A549 (cell line): Measurements from ENCODE around the gene PATJ. TPM values are rescaled to one million over a fixed set of nuclear protein-coding genes. Genes with fewer than 3 reads are reported as not detected.

Experiments used
- ATAC-seq, 2 experiments: fragments of 200-7000 bp in 1 of 2; fragments of >200 bp in 1 of 2; cut with Nextera tagmentation in 1 of 2; cut with Tn5 transposase in 1 of 2; 3 replicates each; pipeline versions ENCODE4 v1.8.0 to v1.9.1; 2018 to 2020; ENCODE audit warnings: mild to moderate bottlenecking in 1 of 2, moderate library complexity in 1 of 2
- CTCF ChIA-PET: fragments of 300-600 bp; sonication (Branson Sonifier 250); formaldehyde crosslinking; extraction: SDS; loops from one replicate; lab custom pipeline; 2021; ENCODE audit warnings: antibody characterized with exemption, inconsistent platforms; lab: Yijun Ruan, JAX
- POLR2A ChIA-PET: fragments of 350-600 bp; formaldehyde crosslinking; extraction: SDS; loops from one replicate; lab custom pipeline; 2021; ENCODE audit warnings: antibody characterized with exemption, inconsistent platforms; lab: Yijun Ruan, JAX
- DNase-seq, 2 experiments: peaks; one replicate each; pipeline versions ENCODE4 v3.0.0 to v3.0.0-alpha.2; 2011 to 2016; ENCODE audit warnings: low read depth in 1 of 2, low spot score in 1 of 2
- FAIRE-seq: peaks from 2 replicates; lab custom pipeline; 2011; peaks lifted over from hg19 to GRCh38; lab: Jason Lieb, UNC
- H3K27ac ChIP-seq, 2 experiments: fragments of >200 bp; sonication (Bioruptor Twin); formaldehyde crosslinking; 3 replicates each; pipeline ENCODE4 v1.5.1; 2016 to 2017
- H3K4me1 ChIP-seq: fragments of >200 bp; sonication (Bioruptor Twin); formaldehyde crosslinking; 3 replicates; pipeline ENCODE4 v1.6.1; 2016
- H3K4me2 ChIP-seq: fragments of >200 bp; sonication (Bioruptor Twin); formaldehyde crosslinking; 3 replicates; pipeline ENCODE4 v1.6.1; 2016
- H3K4me3 ChIP-seq: fragments of >200 bp; sonication (Bioruptor Twin); formaldehyde crosslinking; 3 replicates; pipeline ENCODE4 v1.5.1; 2016
- H3K9me3 ChIP-seq: fragments of >200 bp; sonication (Bioruptor Twin); formaldehyde crosslinking; 3 replicates; pipeline ENCODE4 v1.6.1; 2016
- BHLHE40 ChIP-seq: IDR thresholded peaks from 2 replicates; pipeline ENCODE4 v1.6.1; 2012; ENCODE audit warnings: low read depth, low read length, inconsistent platforms
- CBX8 ChIP-seq: fragments of 200-600 bp; sonication (generic); IDR thresholded peaks from 2 replicates; pipeline ENCODE4 v1.6.1; 2016
- CEBPB ChIP-seq, 2 experiments: fragments of >200 bp in 1 of 2; sonication (Bioruptor Twin) in 1 of 2; formaldehyde crosslinking in 1 of 2; IDR thresholded peaks; 2 replicates each; pipeline ENCODE4 v1.6.1; 2012 to 2016
- CHD4 ChIP-seq: fragments of 200-600 bp; sonication (generic); IDR thresholded peaks from 2 replicates; pipeline ENCODE4 v1.6.1; 2016; ENCODE audit warnings: antibody characterized with exemption, mild to moderate bottlenecking, borderline replicate concordance
- CTCF ChIP-seq: fragments of >200 bp; sonication (Bioruptor Twin); formaldehyde crosslinking; IDR thresholded peaks from 3 replicates; pipeline ENCODE4 v1.5.1; 2016
- E2F6 ChIP-seq: IDR thresholded peaks from 2 replicates; pipeline ENCODE4 v1.6.1; 2012; ENCODE audit warnings: low read depth, borderline replicate concordance
- EHMT2 ChIP-seq: fragments of 200-600 bp; sonication (generic); IDR thresholded peaks from 2 replicates; pipeline ENCODE4 v1.6.1; 2016; ENCODE audit warnings: antibody characterized with exemption, low read depth, mild to moderate bottlenecking, moderate library complexity
- ELK1 ChIP-seq: fragments of 150-350 bp; IDR thresholded peaks from 2 replicates; pipeline ENCODE4 v1.6.1; 2014; ENCODE audit warnings: low read depth, mild to moderate bottlenecking, low read length
- ESRRA ChIP-seq: fragments of 150-350 bp; IDR thresholded peaks from 2 replicates; pipeline ENCODE4 v1.6.1; 2014; ENCODE audit warnings: mild to moderate bottlenecking, low read length, borderline replicate concordance
- FOSL2 ChIP-seq, 2 experiments: fragments of 450-650 bp in 1 of 2; fragments of >200 bp in 1 of 2; sonication (Bioruptor Twin) in 1 of 2; formaldehyde crosslinking; IDR thresholded peaks; 2 replicates each; pipeline versions ENCODE4 v1.5.0 to v1.6.1; 2016 to 2020; ENCODE audit warnings: mild to moderate bottlenecking in 1 of 2, moderate library complexity in 1 of 2
- HES2 ChIP-seq: fragments of >200 bp; sonication (Bioruptor Twin); formaldehyde crosslinking; IDR thresholded peaks from 2 replicates; pipeline ENCODE4 v1.6.1; 2016
- HEYL ChIP-seq: fragments of 250-450 bp; sonication (Bioruptor Pico); IDR thresholded peaks from 2 replicates; pipeline ENCODE4 v1.8.0; 2021; ENCODE audit warnings: mild to moderate bottlenecking, moderate library complexity
- HOXA7 ChIP-seq: fragments of 250-450 bp; sonication (Bioruptor Pico); IDR thresholded peaks from 2 replicates; pipeline ENCODE4 v1.5.0; 2020; ENCODE audit warnings: mild to moderate bottlenecking, moderate library complexity
- HOXB13 ChIP-seq: fragments of 250-450 bp; sonication (Bioruptor Pico); IDR thresholded peaks from 2 replicates; pipeline ENCODE4 v1.5.0; 2020; ENCODE audit warnings: low read depth, mild to moderate bottlenecking, moderate library complexity
- JUNB ChIP-seq: fragments of >200 bp; sonication (Bioruptor Twin); formaldehyde crosslinking; IDR thresholded peaks from 2 replicates; pipeline ENCODE4 v1.6.1; 2016
- KDM1A ChIP-seq: fragments of 200-600 bp; sonication (generic); IDR thresholded peaks from 2 replicates; pipeline ENCODE4 v1.6.1; 2016; ENCODE audit warnings: low read depth, mild to moderate bottlenecking
- MAZ ChIP-seq: fragments of 150-350 bp; IDR thresholded peaks from 2 replicates; pipeline ENCODE4 v1.6.1; 2014; ENCODE audit warnings: antibody characterized with exemption, low read depth, low read length, borderline replicate concordance
- NPAS2 ChIP-seq: fragments of 250-450 bp; sonication (Bioruptor Pico); IDR thresholded peaks from 2 replicates; pipeline ENCODE4 v1.8.0; 2022; ENCODE audit warnings: mild to moderate bottlenecking, moderate library complexity, borderline replicate concordance
- PHF8 ChIP-seq: fragments of 200-600 bp; sonication (generic); IDR thresholded peaks from 2 replicates; pipeline ENCODE4 v1.6.1; 2016; ENCODE audit warnings: low read depth, mild to moderate bottlenecking, antibody characterized with exemption, moderate library complexity, borderline replicate concordance
- POLR2A ChIP-seq: IDR thresholded peaks from 2 replicates; pipeline ENCODE4 v1.6.1; 2012; ENCODE audit warnings: mild to moderate bottlenecking, low read length
- RARB ChIP-seq: fragments of 250-450 bp; sonication (Bioruptor Pico); IDR thresholded peaks from 2 replicates; pipeline ENCODE4 v1.8.0; 2021; ENCODE audit warnings: mild to moderate bottlenecking, moderate library complexity
- RCOR1 ChIP-seq: fragments of 150-350 bp; IDR thresholded peaks from 2 replicates; pipeline ENCODE4 v1.6.1; 2014; ENCODE audit warnings: antibody characterized with exemption, low read length, low read depth
- RFX5 ChIP-seq: fragments of 450-650 bp; IDR thresholded peaks from 2 replicates; pipeline ENCODE4 v1.7.1; 2014; ENCODE audit warnings: antibody characterized with exemption, mild to moderate bottlenecking, moderate library complexity
- SMC3 ChIP-seq: fragments of >200 bp; sonication (Bioruptor Twin); formaldehyde crosslinking; IDR thresholded peaks from 3 replicates; pipeline ENCODE4 v1.6.1; 2018; ENCODE audit warnings: inconsistent platforms
- TFCP2L1 ChIP-seq: fragments of 250-450 bp; sonication (Bioruptor Pico); IDR thresholded peaks from 2 replicates; pipeline ENCODE4 v1.5.0; 2021; ENCODE audit warnings: mild to moderate bottlenecking
- TP53 ChIP-seq: fragments of 250-450 bp; sonication (Bioruptor Pico); IDR thresholded peaks from 2 replicates; pipeline ENCODE4 v1.5.0; 2021; ENCODE audit warnings: mild to moderate bottlenecking, moderate library complexity
- USF2 ChIP-seq: fragments of 450-650 bp; IDR thresholded peaks from 2 replicates; pipeline ENCODE4 v1.6.1; 2014; ENCODE audit warnings: antibody characterized with exemption
- ZSCAN20 ChIP-seq: fragments of 250-450 bp; sonication (Bioruptor Pico); IDR thresholded peaks from 2 replicates; pipeline ENCODE4 v1.8.0; 2022; ENCODE audit warnings: mild to moderate bottlenecking, moderate library complexity
- WGBS: methylation state at CpG from one replicate; pipeline ENCODE4 v1.1.6; 2017; ENCODE audit errors: missing lambda C conversion rate; 5-methylcytosine and 5-hydroxymethylcytosine counted together
- polyA plus RNA-seq, 4 experiments: library from polyadenylated mRNA; depleted of rRNA in 3 of 4; stranded (reverse); fragments of >200 nt; fragmentation: RNase III in 1 of 4; extraction: RNeasy Plus Mini Kit Qiagen cat#74134 plus additional on column Dnase treatment in 1 of 4; gene quantifications; 2 replicates in 3 of 4; 3 replicates in 1 of 4; pipeline ENCODE4 v1.2.3, GENCODE V29; 2011 to 2017

Gene PATJ
- polyA plus RNA-seq, 2 of the 4 experiments (the other 2 are of a cell fraction), result 6.0 to 14.7 TPM

GRCh38 chr1:62038594-62039284, 296.5 kb downstream of the PATJ start:
- FAIRE-seq (no peak), ATAC-seq (peak in 1 of 2 experiments; percentile 62; a peak in 3 of 6 replicates)
- CTCF ChIA-PET, result no interaction called here

GRCh38 chr1:62040450-62040849, 298.2 kb downstream of the PATJ start:
- no peak for FAIRE-seq

More at GRCh38 chr1:62038594-62039284, 296.5 kb downstream of the PATJ start:
- 73% methylated on average over 7 of the region's 7 CpGs for WGBS
- no peak for TF ChIP-seq JUNB
- TF ChIP-seq POLR2A, result no peak
- TF ChIP-seq USF2, result no peak
- TF ChIP-seq SMC3, result no peak
- TF ChIP-seq ESRRA, result no peak
- TF ChIP-seq E2F6, result no peak
- no peak for TF ChIP-seq CEBPB (IDR thresholded peaks at IDR 0.05)
- no peak for TF ChIP-seq HEYL (CRISPR knock-in tag)
- no peak for TF ChIP-seq NPAS2 (CRISPR knock-in tag)
- no peak for TF ChIP-seq EHMT2
- TF ChIP-seq HES2, result no peak
- TF ChIP-seq KDM1A, result no peak
- no peak for TF ChIP-seq ZSCAN20 (CRISPR knock-in tag)
- no peak for TF ChIP-seq FOSL2 (IDR thresholded peaks at IDR 0.05)
- TF ChIP-seq FOSL2 (CRISPR knock-in tag; IDR thresholded peaks at IDR 0.05), result no peak
- no peak for TF ChIP-seq HOXA7 (CRISPR knock-in tag)
- TF ChIP-seq CBX8, result no peak
- TF ChIP-seq PHF8, result no peak
- TF ChIP-seq MAZ, result no peak
- TF ChIP-seq RCOR1, result no peak
- peak; percentile 1 to 4 for DNase-seq
- POLR2A ChIA-PET, result no interaction called here
- Histone ChIP-seq H3K4me2 (no peak overlapping the region), H3K4me1 (no peaks in the 10 kb centered on the region), H3K27ac (no peak overlapping the region), H3K4me3 (no peak overlapping the region), H3K9me3 (no peaks in the 10 kb centered on the region)

More at GRCh38 chr1:62040450-62040849, 298.2 kb downstream of the PATJ start:
- TF ChIP-seq HES2 (no peak), RARB (CRISPR knock-in tag) (no peak), TFCP2L1 (no peak), TP53 (CRISPR knock-in tag) (no peak), ELK1 (no peak), CHD4 (no peak), RFX5 (no peak), POLR2A (no peak), RCOR1 (no peak), HOXB13 (CRISPR knock-in tag) (no peak), MAZ (no peak), BHLHE40 (no peak), CTCF (no peak)
- ATAC-seq, result no peak
- no peaks in the 10 kb centered on the region for H3K9me3 ChIP-seq
- no peak overlapping the region for H3K27ac ChIP-seq
- ChIA-PET POLR2A (no interaction called here), CTCF (interaction anchor here (0.6 kb wide), 1 partner anchor 9 kb away, joined by 4 read pairs; no protein-coding TSS in a partner anchor)
- no peaks in the 10 kb centered on the region for H3K4me1 ChIP-seq
- 75% methylated on average over 2 of the region's 2 CpGs for WGBS
- H3K4me2 ChIP-seq, result no peak overlapping the region
- no peak overlapping the region for H3K4me3 ChIP-seq
- no peak for DNase-seq
